T-helper 2 cell treated with Interferon-gamma antibody and Interleukin-4, amounts not matched to agents 5 μg/mL and 100 μg/mL, for 36 hours (primary cell): ENCODE data around the gene ACSBG1.

Experiments used
- DNase-seq: peaks from one replicate; pipeline ENCODE4 v3.0.0; 2021; ENCODE audit warnings: low spot score
- H3K27ac Mint-ChIP-seq: one replicate; pipeline ENCODE4 v1.8.0; 2021; ENCODE audit warnings: mild to moderate bottlenecking, mixed read lengths
- H3K27me3 Mint-ChIP-seq: one replicate; pipeline ENCODE4 v1.8.0; 2021; ENCODE audit warnings: low read depth, mixed read lengths
- H3K36me3 Mint-ChIP-seq: one replicate; pipeline ENCODE4 v1.8.0; 2021; ENCODE audit warnings: low read depth, mixed read lengths
- H3K4me1 Mint-ChIP-seq: one replicate; pipeline ENCODE4 v1.8.0; 2021; ENCODE audit warnings: low read depth, mixed read lengths
- H3K4me3 Mint-ChIP-seq: one replicate; pipeline ENCODE4 v1.8.0; 2022; ENCODE audit warnings: mild to moderate bottlenecking, moderate library complexity, mixed read lengths
- H3K9me3 Mint-ChIP-seq: one replicate; pipeline ENCODE4 v1.8.0; 2021; ENCODE audit warnings: mixed read lengths

Gene ACSBG1

DNA sequence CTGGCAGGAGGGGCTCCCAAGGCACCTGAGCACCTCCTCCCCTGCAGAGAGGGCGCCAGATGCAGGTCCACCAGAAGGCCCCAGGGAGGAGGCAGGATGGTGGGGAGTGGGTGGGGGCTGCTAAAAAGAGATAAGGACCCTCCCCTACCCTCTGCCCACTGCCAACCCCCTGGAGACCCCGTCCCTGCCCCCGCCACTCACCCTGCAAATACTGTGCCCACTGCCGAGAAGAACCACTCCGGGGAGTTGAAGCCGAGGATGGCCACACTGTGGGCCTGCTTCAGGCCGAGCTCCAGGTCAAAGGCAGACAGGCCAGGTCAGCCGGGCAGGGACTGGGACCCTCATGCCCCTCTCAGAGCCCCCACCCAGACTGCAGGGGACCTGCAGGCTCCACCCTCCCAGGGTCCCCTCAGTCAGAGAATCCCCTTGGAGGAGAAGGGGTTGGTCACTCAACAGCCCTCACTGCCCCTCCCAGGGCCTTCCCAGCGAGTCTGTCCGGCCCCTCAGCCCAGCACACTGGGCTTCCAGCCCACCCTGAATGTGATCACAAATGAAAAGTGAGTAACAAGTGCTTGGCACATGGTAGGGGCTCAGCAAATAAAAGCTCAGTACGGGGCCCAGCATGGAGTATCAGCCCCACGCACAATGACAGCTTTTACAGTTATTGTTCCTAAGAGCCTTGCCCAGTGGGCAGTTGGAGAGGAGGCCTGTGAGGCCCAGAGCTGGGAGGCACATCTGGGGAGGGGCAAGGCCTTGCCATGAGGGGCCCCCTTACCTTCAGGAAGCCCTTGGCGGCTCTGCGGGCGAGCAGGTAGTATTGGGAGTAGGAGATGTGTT, 40.4 kb downstream of the ACSBG1 start:
- Mint-ChIP-seq H3K4me3 (no peak overlapping the region), H3K36me3 (no peaks in the 10 kb centered on the region), H3K9me3 (no peaks in the 10 kb centered on the region), H3K27me3 (peaks cover 12% of the 10 kb centered on the region), H3K27ac (no peak overlapping the region), H3K4me1 (peaks cover 4% of the 10 kb centered on the region)
- no peak for DNase-seq

DNA sequence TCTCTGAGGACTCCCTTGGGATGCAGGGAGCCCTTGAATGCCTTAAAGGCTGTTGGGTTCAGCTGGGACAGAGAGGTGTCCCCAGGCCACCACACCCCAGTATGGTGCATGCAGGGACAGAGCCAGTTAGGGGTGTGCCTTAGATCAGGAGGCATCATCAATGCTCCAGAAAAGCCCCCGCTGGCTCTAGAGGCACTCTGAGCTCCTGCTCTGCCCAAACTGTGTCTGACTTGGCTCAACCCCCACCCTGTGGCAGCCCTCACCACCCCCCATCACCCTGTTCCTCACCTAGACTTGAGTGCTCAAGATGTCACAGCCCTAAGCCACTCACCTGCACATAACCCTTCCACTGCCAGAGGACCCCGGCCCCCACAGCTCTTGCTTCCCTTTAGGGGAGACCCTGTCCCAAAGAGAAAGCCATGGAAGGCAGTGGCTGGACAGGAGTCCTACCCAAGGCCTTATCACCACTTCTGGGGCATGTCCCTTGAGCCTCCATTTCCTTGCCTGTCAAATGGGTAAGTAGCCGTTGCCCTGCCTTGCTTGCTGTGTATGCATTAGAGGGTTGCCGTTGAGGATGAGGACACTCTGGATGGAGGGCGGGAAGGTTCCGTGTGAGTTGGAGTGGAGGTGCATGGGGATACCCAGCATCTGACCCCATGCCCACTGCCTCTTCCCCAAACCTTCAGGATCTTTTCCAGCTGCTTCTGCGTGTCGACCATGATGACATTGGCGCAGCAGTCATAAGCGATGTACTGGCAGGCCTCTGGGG, 41.4 kb downstream of the ACSBG1 start:
- no peak for DNase-seq
- no peak overlapping the region for H3K27ac Mint-ChIP-seq
- no peaks in the 10 kb centered on the region for H3K9me3 Mint-ChIP-seq
- H3K4me1 Mint-ChIP-seq: peaks cover 4% of the 10 kb centered on the region
- H3K4me3 Mint-ChIP-seq: no peak overlapping the region
- peaks cover 12% of the 10 kb centered on the region for H3K27me3 Mint-ChIP-seq
- no peaks in the 10 kb centered on the region for H3K36me3 Mint-ChIP-seq

DNA sequence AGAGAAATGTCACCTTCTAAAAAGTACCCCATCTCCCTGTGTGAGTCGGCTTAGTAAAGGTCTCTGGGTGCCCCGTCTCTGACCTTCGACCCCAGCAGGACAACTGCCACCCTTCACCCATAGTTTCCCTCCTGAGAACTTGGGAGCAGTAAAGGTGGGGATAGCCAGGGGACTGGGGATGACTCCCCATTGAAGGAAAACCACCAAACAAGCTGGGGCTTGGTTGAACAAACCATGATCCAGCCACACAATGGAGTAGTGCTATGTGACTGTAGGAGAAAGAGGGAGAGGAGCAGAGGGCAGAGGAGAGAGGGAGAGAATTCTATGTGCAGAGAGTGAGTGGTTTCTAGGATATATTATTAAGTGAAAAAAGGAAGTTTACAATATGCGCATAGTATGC, 51.5 kb downstream of the ACSBG1 start:
- H3K27me3 Mint-ChIP-seq: peaks cover 16% of the 10 kb centered on the region
- H3K4me3 Mint-ChIP-seq: no peak overlapping the region
- DNase-seq: no peak
- no peak overlapping the region for H3K27ac Mint-ChIP-seq
- H3K4me1 Mint-ChIP-seq: peaks cover under 1% of the 10 kb centered on the region
- H3K9me3 Mint-ChIP-seq: no peaks in the 10 kb centered on the region
- no peaks in the 10 kb centered on the region for H3K36me3 Mint-ChIP-seq

DNA sequence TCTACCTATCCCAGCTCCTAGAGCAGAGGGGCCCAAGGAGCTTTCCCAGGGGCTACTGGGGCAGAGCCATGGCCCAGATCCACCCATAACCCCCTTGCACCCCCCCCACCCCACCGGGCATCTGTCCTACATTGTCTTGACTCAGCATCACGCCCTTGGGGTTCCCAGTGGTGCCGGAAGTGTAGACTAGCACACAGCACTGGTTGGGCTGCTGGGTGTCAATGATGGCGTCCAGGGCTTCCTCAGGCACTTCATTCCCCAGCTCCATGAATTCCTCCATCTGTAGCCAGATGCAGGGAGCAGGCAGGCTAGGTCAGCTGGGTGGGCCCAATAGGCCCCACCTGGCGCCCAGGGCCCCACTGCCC, 52.0 kb downstream of the ACSBG1 start:
- Mint-ChIP-seq H3K9me3 (no peaks in the 10 kb centered on the region), H3K36me3 (no peaks in the 10 kb centered on the region), H3K4me1 (peaks cover 1% of the 10 kb centered on the region), H3K27ac (no peak overlapping the region), H3K4me3 (no peak overlapping the region), H3K27me3 (peaks cover 16% of the 10 kb centered on the region)
- DNase-seq: no peak

DNA sequence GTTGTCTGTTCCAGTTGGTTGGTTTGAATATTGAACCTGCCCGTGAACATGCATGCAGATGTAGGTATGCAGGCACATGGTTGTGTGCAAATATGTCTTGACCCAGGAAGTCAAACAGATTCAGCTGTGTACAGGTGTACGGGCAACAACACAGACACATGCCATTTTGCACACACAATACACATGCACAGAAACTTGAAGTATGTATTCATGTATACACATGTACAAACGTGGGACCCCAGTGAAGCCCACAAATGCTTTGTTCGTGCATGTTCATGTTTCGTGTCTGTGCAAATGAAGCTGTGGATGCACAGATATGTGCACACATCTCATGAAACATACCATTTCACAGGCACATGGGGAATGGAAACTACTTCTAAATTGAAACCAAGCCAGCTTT, 54.5 kb downstream of the ACSBG1 start:
- H3K27me3 Mint-ChIP-seq: peaks cover 4% of the 10 kb centered on the region
- H3K36me3 Mint-ChIP-seq: no peaks in the 10 kb centered on the region
- H3K27ac Mint-ChIP-seq: no peak overlapping the region
- H3K4me1 Mint-ChIP-seq: peaks cover 7% of the 10 kb centered on the region
- DNase-seq: no peak
- no peak overlapping the region for H3K4me3 Mint-ChIP-seq
- no peaks in the 10 kb centered on the region for H3K9me3 Mint-ChIP-seq

DNA sequence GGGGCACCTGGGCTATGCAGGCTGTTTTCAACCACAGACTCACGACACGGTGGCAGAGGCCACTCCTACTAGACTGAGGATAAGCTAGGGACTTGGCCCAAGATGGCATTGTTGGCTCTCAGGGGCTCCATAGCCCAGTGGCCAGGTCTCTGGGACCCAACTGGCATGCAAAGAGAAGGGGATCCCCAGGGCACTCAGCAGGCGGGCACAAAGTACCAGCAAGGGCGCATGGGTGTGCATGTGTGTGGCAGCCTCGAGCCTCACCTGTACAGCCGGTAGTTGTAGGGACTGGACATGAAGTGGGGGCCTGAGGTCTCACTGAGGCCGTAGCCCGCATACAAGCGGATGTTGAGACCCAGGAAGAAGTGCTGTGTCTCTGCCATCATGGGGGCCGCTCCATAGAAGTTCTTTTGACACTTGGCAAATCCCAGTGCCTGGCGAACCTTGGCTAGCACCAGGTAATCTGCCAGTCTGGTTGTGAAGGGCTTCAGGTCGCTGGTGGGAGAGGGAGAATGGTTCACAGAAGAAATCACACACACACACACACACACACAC, 55.0 kb downstream of the ACSBG1 start:
- peaks cover 2% of the 10 kb centered on the region for H3K36me3 Mint-ChIP-seq
- H3K27ac Mint-ChIP-seq: no peak overlapping the region
- no peaks in the 10 kb centered on the region for H3K27me3 Mint-ChIP-seq
- no peak overlapping the region for H3K4me3 Mint-ChIP-seq
- no peaks in the 10 kb centered on the region for H3K9me3 Mint-ChIP-seq
- DNase-seq: no peak
- H3K4me1 Mint-ChIP-seq: peaks cover 11% of the 10 kb centered on the region

DNA sequence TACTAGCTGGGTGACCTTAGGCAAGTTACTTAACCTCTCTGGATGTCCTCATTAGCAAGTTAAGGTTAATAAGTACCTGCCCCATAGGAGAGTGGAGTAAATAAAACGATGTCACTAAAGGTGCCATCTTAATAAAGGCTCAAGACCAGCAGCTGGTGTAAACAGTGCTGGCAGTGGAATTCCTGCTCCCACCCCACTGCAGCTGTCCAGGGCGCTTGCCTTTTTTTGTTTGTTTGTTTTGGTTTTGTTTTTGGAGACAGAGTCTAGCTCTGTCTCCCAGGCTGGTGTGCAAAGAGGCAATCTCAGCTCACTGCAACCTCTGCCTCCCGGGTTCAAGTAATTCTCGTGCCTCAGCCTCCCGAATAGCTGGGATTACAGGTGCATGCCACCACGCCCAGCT, 56.3 kb downstream of the ACSBG1 start:
- Mint-ChIP-seq H3K27ac (no peak overlapping the region), H3K27me3 (no peaks in the 10 kb centered on the region), H3K9me3 (no peaks in the 10 kb centered on the region), H3K36me3 (peaks cover 10% of the 10 kb centered on the region), H3K4me3 (no peak overlapping the region), H3K4me1 (peaks cover 23% of the 10 kb centered on the region)
- no peak for DNase-seq

DNA sequence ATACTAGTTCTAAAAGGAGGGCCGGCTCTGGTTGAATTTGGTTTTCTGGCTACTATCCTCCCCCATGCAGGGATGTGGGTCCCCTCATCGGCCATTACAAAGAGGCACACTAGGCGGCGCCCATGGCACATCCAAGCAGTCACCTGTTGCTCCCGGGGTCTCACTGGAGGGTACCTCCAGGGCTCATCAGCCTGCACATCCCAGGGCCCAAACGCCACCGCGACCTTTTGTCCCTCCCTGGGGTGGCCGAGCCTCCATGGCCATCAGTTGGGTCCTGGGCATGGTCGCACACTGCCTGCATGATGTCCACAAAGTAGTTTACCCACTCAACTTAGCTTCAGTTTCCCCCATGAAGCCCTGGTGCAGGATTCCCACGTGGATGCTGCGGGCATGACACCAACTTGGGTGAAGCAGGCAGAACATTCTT, 56.9 kb downstream of the ACSBG1 start:
- Mint-ChIP-seq H3K27ac (no peak overlapping the region), H3K4me3 (no peak overlapping the region), H3K4me1 (peaks cover 29% of the 10 kb centered on the region), H3K9me3 (peaks cover 3% of the 10 kb centered on the region), H3K27me3 (no peaks in the 10 kb centered on the region), H3K36me3 (peaks cover 16% of the 10 kb centered on the region)
- DNase-seq: no peak

DNA sequence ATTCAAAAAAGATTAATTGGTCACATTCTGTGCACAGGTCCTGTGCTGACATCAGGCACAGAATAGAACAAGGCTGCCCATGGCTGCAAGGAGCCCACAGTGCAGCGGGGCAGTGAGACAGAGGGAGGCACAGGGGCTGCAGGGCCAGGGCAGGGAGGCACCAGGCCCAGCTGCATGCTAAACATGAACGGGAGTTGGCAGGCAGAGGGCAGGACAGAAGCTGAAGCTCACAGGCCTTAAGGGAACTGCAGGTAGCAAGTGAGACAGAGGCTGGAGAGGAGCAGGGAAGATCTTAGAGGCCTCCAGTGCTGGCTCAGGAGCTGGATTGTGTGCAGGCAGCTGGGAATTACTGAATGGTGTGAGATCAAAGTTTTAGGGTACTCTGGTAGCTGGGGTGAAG, 59.0 kb downstream of the ACSBG1 start:
- Mint-ChIP-seq H3K4me1 (peaks cover 36% of the 10 kb centered on the region), H3K4me3 (no peak overlapping the region), H3K27ac (no peak overlapping the region), H3K9me3 (peaks cover 3% of the 10 kb centered on the region), H3K36me3 (peaks cover 35% of the 10 kb centered on the region), H3K27me3 (no peaks in the 10 kb centered on the region)
- no peak for DNase-seq

DNA sequence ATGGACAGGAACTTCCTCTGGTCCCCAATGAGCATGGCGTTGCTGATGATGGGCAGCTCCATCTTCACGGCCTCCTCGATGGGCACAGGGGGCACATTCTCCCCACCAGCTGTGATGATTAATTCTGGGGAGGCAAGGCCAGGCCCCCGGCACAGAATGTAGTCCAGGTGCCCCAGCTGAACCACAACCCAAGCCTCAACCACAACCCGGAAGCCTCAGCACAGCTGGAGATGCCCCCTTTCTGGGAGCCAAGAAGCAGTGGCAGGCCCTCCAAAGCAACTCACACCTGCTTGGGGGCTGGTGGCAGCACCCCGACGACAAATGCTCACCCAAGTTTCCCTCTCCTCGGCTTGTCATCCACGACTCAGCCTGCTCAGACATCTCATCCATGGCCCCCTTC, 60.0 kb downstream of the ACSBG1 start:
- Mint-ChIP-seq H3K36me3 (peaks cover 44% of the 10 kb centered on the region), H3K27me3 (no peaks in the 10 kb centered on the region), H3K4me1 (peaks cover 39% of the 10 kb centered on the region), H3K4me3 (peak overlapping the region; percentile 48), H3K27ac (peak overlapping the region; percentile 60), H3K9me3 (peaks cover 3% of the 10 kb centered on the region)
- DNase-seq: no peak

DNA sequence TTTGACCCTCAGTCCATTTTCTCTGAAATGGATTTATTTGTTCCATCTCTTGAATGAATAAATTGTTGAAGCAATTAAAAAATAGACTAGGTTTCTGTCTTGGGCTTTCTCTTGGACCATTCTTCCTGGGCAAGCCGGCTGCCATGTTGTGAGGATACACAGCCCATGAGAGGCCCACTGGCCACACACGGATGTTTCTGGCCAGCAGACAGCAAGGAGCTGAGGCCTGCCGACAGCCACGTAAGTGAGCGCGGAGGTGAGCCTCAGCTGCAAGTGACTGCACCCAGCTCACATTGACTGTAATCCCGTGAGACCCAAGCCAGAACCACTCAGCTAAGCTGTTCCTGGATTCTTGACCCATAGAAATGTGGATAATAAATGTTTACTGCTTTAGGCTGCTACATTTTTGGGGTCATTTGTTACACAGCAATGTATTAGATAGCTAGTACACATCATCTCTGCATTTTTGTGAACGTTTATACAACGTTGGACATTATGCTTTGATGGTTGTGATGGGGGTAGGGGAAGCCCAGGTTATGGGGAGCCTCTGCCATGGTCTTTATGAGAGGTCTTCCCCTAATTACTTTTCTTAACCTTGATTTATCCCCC, 62.4 kb downstream of the ACSBG1 start:
- H3K27me3 Mint-ChIP-seq: no peaks in the 10 kb centered on the region
- peaks cover 56% of the 10 kb centered on the region for H3K4me1 Mint-ChIP-seq
- peaks cover 63% of the 10 kb centered on the region for H3K36me3 Mint-ChIP-seq
- no peak for DNase-seq
- H3K4me3 Mint-ChIP-seq: no peak overlapping the region
- H3K27ac Mint-ChIP-seq: no peak overlapping the region
- peaks cover 3% of the 10 kb centered on the region for H3K9me3 Mint-ChIP-seq

DNA sequence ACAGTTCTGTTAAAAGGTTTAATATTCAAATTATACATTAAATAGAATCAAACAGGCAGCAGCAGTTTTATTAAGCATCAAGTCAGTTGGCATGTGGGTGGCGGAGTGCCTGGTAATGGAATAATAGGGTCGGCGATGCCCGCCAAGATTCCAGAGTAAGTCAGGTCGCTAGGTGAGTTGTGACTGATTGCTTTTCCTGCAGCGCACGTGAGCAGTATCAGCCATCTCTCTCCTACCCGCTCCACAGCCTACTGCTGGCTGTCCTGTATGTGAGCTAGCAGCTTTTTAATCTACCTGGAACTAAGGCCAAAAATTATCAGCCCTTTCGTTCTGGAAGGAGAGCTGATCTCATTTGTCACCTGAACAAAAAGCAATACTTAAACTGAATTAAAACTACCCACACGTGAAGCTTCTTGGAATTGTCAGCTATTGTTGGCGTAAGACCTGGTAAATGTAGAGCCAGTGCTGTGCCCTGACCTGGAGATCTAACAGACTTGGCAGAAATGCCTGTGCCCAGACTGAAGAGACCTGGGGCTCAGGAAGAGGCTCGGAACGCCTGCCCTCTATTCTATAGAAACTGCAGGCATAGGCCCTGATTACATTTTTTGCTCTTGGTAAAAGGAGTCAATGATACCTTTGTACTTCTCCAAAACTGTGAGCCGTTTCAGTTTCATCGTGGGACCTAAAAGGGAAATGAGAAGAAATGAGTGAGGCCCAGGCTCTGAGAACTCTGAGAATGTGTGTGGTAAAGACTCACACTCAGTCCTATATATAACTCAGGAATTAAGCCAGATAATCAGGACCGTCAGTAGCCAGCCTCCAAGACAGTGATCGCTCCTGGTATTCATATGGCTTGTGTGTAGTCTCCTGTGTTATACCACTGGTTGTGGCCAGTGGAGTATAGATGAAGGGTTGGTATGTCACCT, 63.3 kb downstream of the ACSBG1 start:
- H3K27ac Mint-ChIP-seq: peak overlapping the region; percentile 31
- no peak for DNase-seq
- peaks cover 62% of the 10 kb centered on the region for H3K4me1 Mint-ChIP-seq
- H3K9me3 Mint-ChIP-seq: peaks cover 3% of the 10 kb centered on the region
- no peaks in the 10 kb centered on the region for H3K27me3 Mint-ChIP-seq
- peaks cover 71% of the 10 kb centered on the region for H3K36me3 Mint-ChIP-seq
- peak overlapping the region; percentile 26 for H3K4me3 Mint-ChIP-seq

DNA sequence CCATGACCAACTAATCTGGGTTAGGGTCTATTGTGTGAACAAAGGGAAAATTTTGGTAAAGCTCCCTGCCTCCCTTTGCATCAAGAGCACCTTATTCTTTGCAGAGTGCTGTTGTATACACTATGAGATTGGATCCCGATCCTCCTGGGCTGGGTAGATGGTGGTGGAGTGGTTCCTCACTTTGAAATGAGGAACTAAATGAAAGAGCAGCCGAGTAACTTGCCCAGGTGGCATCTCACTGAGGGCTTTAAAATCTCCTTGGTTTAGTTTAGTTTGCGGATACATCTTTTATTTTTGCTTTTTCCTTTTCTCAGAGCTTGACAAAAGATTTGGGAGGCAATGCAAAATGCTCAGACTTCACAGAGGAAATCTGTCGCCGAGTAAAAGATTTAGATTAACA, 65.8 kb downstream of the ACSBG1 start:
- Mint-ChIP-seq H3K36me3 (peaks cover 80% of the 10 kb centered on the region), H3K4me1 (peaks cover 47% of the 10 kb centered on the region), H3K27me3 (no peaks in the 10 kb centered on the region), H3K4me3 (peak overlapping the region; percentile 18), H3K27ac (peak overlapping the region; percentile 45), H3K9me3 (peaks cover 3% of the 10 kb centered on the region)
- no peak for DNase-seq
